ENCODE results near the gene KCNQ1.

DNA sequence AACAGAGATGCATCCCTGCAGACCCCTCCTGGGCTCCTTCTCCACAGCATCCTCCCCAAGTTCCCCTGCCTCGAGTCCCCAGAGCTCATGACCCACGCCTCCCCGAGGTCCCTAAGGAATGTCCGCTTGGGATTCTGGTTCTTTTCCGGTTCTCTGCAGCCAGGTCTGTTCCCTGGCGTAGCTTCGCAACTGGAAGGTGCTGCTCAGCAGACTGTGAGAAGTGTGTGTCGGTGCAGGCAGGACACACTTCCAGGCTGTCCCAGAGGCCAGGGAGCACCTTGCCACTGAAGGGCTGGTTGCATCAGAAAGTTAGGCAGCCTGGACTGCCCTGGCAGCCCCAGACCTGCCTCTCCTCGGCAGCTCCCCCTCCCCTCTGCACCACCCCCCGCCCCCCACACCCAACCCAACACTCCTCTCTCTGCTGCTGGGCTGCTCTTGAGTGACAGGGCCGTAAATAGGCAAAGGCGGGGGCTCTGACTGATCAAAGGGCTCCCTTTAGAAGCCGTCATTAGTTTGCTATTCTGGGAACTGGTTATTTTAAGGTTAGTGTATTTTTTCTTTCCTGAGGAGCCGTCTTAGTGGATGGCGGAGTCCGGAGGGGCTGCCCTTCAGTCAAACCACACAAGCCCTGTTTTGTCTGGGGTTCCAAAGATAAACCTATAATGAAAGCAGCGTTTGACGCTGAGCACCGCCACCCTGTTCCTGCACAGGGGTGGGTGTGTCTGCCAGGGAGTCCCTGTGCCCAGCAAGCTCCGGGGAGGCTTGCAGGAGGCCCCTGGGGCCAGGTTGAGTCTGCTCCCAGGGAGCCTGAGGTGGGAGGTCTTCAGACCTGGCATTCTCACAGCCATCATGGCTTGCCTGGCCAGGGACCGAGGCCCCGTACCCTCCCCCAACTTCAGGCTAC, 343.6 kb downstream of the KCNQ1 start:
- TF ChIP-seq ZNF331 (CRISPR knock-in tag; IDR thresholded peaks at IDR 0.05; ENCODE audit: low read depth) (no peak), POLR2AphosphoS5 (IDR thresholded peaks at IDR 0.05; ENCODE audit: low read depth) (no peak), EZH2 (IDR thresholded peaks at IDR 0.05; ENCODE audit: low read depth, unreplicated experiment) (no peak), ZNF114 (CRISPR knock-in tag; IDR thresholded peaks at IDR 0.05) (no peak)
- TF ChIP-seq, protein P1, sequence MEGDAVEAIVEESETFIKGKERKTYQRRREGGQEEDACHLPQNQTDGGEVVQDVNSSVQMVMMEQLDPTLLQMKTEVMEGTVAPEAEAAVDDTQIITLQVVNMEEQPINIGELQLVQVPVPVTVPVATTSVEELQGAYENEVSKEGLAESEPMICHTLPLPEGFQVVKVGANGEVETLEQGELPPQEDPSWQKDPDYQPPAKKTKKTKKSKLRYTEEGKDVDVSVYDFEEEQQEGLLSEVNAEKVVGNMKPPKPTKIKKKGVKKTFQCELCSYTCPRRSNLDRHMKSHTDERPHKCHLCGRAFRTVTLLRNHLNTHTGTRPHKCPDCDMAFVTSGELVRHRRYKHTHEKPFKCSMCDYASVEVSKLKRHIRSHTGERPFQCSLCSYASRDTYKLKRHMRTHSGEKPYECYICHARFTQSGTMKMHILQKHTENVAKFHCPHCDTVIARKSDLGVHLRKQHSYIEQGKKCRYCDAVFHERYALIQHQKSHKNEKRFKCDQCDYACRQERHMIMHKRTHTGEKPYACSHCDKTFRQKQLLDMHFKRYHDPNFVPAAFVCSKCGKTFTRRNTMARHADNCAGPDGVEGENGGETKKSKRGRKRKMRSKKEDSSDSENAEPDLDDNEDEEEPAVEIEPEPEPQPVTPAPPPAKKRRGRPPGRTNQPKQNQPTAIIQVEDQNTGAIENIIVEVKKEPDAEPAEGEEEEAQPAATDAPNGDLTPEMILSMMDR (conservative IDR thresholded peaks at IDR 0.05; ENCODE audit: low read depth in 2 of 2) = no peak
- TF ChIP-seq, protein P2, sequence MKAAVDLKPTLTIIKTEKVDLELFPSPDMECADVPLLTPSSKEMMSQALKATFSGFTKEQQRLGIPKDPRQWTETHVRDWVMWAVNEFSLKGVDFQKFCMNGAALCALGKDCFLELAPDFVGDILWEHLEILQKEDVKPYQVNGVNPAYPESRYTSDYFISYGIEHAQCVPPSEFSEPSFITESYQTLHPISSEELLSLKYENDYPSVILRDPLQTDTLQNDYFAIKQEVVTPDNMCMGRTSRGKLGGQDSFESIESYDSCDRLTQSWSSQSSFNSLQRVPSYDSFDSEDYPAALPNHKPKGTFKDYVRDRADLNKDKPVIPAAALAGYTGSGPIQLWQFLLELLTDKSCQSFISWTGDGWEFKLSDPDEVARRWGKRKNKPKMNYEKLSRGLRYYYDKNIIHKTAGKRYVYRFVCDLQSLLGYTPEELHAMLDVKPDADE (IDR thresholded peaks at IDR 0.05) = no peak
- TF ChIP-seq, protein P3, sequence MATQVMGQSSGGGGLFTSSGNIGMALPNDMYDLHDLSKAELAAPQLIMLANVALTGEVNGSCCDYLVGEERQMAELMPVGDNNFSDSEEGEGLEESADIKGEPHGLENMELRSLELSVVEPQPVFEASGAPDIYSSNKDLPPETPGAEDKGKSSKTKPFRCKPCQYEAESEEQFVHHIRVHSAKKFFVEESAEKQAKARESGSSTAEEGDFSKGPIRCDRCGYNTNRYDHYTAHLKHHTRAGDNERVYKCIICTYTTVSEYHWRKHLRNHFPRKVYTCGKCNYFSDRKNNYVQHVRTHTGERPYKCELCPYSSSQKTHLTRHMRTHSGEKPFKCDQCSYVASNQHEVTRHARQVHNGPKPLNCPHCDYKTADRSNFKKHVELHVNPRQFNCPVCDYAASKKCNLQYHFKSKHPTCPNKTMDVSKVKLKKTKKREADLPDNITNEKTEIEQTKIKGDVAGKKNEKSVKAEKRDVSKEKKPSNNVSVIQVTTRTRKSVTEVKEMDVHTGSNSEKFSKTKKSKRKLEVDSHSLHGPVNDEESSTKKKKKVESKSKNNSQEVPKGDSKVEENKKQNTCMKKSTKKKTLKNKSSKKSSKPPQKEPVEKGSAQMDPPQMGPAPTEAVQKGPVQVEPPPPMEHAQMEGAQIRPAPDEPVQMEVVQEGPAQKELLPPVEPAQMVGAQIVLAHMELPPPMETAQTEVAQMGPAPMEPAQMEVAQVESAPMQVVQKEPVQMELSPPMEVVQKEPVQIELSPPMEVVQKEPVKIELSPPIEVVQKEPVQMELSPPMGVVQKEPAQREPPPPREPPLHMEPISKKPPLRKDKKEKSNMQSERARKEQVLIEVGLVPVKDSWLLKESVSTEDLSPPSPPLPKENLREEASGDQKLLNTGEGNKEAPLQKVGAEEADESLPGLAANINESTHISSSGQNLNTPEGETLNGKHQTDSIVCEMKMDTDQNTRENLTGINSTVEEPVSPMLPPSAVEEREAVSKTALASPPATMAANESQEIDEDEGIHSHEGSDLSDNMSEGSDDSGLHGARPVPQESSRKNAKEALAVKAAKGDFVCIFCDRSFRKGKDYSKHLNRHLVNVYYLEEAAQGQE (IDR thresholded peaks at IDR 0.05; ENCODE audit: unreplicated experiment) = no peak

Data from GM23338 (cell line).